Testis (tissue), 5 donors: ENCODE data around the gene GOLGA8B. TPM values are rescaled to one million over a fixed set of nuclear protein-coding genes. Genes with fewer than 3 reads are reported as not detected.
"Not testable (repeated sequence)": the region's sequence is repeated elsewhere in the genome, so short reads cannot be mapped to it uniquely, and the experiment has no call there.

Experiments used
- DNase-seq: peaks from one replicate; pipeline ENCODE4 v3.0.0-alpha.2; 2019
- H3K27ac ChIP-seq, 2 donors: fragments of 200-600 bp; sonication (generic); one replicate each; pipeline ENCODE4 v1.5.1; 2019
- H3K27me3 ChIP-seq: fragments of 200-600 bp; sonication (generic); one replicate; pipeline ENCODE4 v1.5.1; 2019
- H3K36me3 ChIP-seq: fragments of 200-600 bp; sonication (generic); one replicate; pipeline ENCODE4 v1.5.1; 2017; ENCODE audit warnings: low read depth; ENCODE audit errors: missing control alignments
- H3K4me1 ChIP-seq: fragments of 200-600 bp; sonication (generic); one replicate; pipeline ENCODE4 v1.5.1; 2019
- H3K4me3 ChIP-seq, 2 donors: fragments of 200-600 bp; sonication (generic); one replicate each; pipeline ENCODE4 v1.5.1; 2017 to 2019
- H3K9me3 ChIP-seq: fragments of 200-600 bp; sonication (generic); one replicate; pipeline ENCODE4 v1.5.1; 2017
- POLR2A ChIP-seq: fragments of 450-650 bp; IDR thresholded peaks from one replicate; pipeline ENCODE4 v1.6.1; 2017; ENCODE audit warnings: antibody characterized with exemption, mild to moderate bottlenecking, moderate library complexity
- WGBS, 2 donors: methylation state at CpG; one replicate each; pipeline ENCODE4 v1.1.5; 2018; 5-methylcytosine and 5-hydroxymethylcytosine counted together
- intact Hi-C: fragments of 100-400 bp; cut with DNase I; formaldehyde crosslinking; loops from one replicate; pipeline ENCODE4 v1.15.1; 2023; ENCODE audit warnings: low total_unique reads
- long read RNA-seq, 2 donors: transcript quantifications; one replicate each; lab custom pipeline, GENCODE V29; 2026
- polyA plus RNA-seq: library from polyadenylated mRNA; stranded (reverse); fragments of 350-450 nt; fragmentation: Illumina TruSeq; extraction: RNeasy Lipid Tissue Mini Kit (QIAGEN cat#74804); gene quantifications from one replicate; pipeline ENCODE4 v1.2.3, GENCODE V29; 2014; ENCODE audit warnings: low read depth, low replicate concordance; ENCODE audit not compliant: insufficient read depth
- total RNA-seq, 2 donors: library from RNA; depleted of rRNA; stranded (reverse); fragments of >200 nt; gene quantifications; one replicate each; pipeline ENCODE4 v1.2.3, GENCODE V29; 2016
- TF ChIP-seq, protein P1 (sequence below), 3 experiments: fragments of 450-650 bp in 2 of 3; fragments of 200-600 bp in 1 of 3; sonication (generic) in 1 of 3; IDR thresholded peaks; one replicate each; pipeline ENCODE4 v1.5.1; 2016 to 2019; ENCODE audit warnings: antibody characterized with exemption in 3 of 3, mild to moderate bottlenecking in 2 of 3, moderate library complexity in 1 of 3

The GOLGA8B gene, protein sequence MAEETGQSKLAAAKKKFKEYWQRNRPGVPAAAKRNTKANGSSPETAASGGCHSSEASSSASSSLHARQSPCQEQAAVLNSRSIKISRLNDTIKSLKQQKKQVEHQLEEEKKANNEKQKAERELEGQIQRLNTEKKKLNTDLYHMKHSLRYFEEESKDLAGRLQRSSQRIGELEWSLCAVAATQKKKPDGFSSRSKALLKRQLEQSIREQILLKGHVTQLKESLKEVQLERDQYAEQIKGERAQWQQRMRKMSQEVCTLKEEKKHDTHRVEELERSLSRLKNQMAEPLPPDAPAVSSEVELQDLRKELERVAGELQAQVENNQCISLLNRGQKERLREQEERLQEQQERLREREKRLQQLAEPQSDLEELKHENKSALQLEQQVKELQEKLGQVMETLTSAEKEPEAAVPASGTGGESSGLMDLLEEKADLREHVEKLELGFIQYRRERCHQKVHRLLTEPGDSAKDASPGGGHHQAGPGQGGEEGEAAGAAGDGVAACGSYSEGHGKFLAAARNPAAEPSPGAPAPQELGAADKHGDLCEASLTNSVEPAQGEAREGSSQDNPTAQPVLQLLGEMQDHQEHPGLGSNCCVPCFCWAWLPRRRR
- total RNA-seq: 100 to 1,000 TPM; 364 to 370 TPM
- polyA plus RNA-seq: 50.5 TPM
- long read RNA-seq, donor 1, full-length matches to known transcripts: 1 of 1 reads
- long read RNA-seq, donor 1, partial matches to known transcripts: 0 of 1 reads
- long read RNA-seq, donor 1, other reads (novel, unspliced or antisense): 0 of 1 reads
- long read RNA-seq, donor 2, partial matches to known transcripts: 0 of 1 reads
- long read RNA-seq, donor 2, other reads (novel, unspliced or antisense): 0 of 1 reads

DNA sequence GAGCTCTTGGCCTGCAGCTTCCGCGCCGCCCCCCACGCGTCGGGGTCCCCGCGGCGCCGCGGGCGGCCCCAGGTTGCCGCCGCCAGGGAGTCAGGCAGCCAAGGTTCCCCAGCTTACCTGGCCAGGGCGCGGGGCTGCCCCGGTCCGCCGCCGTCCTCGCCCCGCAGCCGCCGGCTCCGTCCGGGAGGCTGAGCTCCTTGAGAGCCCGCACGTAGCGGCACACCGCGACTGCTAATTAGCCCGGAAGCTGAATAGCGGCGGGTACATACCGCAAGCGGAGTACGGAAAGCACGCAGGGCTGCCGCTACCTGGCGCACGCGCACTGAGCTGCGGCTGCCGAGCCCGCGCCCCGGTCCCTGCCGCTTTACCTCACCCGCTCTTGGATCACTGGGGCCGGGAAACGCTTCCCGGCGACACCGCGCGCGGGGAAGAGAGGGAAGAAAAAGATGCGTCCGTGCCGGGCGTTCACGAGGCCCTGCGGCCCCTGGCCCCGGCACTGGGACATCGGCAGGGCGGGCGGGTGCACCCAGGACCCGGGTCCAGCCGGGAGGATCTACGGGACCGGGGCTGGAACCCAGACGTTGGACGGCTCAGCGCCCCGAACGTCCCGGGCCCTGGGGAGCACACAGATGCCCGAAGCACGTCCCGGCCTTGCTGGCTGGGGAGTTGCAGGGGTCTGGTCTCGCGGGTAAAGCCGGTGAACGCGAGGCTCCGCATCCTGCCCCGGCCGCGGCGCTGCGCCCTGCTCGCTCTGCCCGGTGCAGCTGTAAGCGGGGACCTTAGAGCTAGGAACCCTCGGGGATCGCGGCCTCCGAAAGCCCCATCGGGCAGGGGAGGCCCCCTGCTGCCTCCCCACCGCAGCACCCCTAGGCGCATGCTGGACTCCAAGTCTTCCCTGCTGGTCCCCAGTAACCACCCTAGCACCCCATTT, at the start of gene GOLGA8B:
Gene GOLGA8B, minus strand, starts transcription at position 253 of the 931 bp plus-strand sequence. CDS start 47,739 bp downstream, outside the sequence.
- intact Hi-C loops: no loop called here
- WGBS, 2 donors: 0 to 4% methylated on average over 4 to 85 of the region's 101 CpGs
- H3K27me3 ChIP-seq: no peaks in the 10 kb centered on the region

GRCh38 chr15:34633165-34633564, 49.7 kb upstream of the GOLGA8B start:
- H3K36me3 ChIP-seq, DNase-seq, H3K27me3 ChIP-seq, H3K4me1 ChIP-seq, H3K9me3 ChIP-seq, H3K4me3 ChIP-seq, intact Hi-C loops, H3K27ac ChIP-seq: not testable (repeated sequence)
- WGBS, 2 donors: 78 to 98% methylated on average over 3 of the region's 3 CpGs

More for the DNA sequence above, at the start of gene GOLGA8B:
- peak; percentile 87 for DNase-seq
- Histone ChIP-seq H3K4me3 (peak within 1 kb of the TSS; percentile 84 to 90), H3K4me1 (peaks cover 12% of the 10 kb centered on the region), H3K27ac (peak within 1 kb of the TSS; percentile 65 to 69), H3K36me3 (no peaks in the 10 kb centered on the region), H3K9me3 (no peaks in the 10 kb centered on the region)
- no peak for TF ChIP-seq POLR2A
- TF ChIP-seq, protein P1, sequence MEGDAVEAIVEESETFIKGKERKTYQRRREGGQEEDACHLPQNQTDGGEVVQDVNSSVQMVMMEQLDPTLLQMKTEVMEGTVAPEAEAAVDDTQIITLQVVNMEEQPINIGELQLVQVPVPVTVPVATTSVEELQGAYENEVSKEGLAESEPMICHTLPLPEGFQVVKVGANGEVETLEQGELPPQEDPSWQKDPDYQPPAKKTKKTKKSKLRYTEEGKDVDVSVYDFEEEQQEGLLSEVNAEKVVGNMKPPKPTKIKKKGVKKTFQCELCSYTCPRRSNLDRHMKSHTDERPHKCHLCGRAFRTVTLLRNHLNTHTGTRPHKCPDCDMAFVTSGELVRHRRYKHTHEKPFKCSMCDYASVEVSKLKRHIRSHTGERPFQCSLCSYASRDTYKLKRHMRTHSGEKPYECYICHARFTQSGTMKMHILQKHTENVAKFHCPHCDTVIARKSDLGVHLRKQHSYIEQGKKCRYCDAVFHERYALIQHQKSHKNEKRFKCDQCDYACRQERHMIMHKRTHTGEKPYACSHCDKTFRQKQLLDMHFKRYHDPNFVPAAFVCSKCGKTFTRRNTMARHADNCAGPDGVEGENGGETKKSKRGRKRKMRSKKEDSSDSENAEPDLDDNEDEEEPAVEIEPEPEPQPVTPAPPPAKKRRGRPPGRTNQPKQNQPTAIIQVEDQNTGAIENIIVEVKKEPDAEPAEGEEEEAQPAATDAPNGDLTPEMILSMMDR (IDR thresholded peaks at IDR 0.05): no peak

- Histone ChIP-seq H3K9me3 (no peaks in the 10 kb centered on the region), H3K36me3 (no peaks in the 10 kb centered on the region), H3K27me3 (no peaks in the 10 kb centered on the region), H3K4me1 (no peaks in the 10 kb centered on the region), H3K4me3 (no peak overlapping the region), H3K27ac (no peak overlapping the region)
- TF ChIP-seq, protein P1 (IDR thresholded peaks at IDR 0.05): no peak
- TF ChIP-seq POLR2A: no peak
- intact Hi-C loops: no loop called here
- 75 to 84% methylated on average over 2 of the region's 2 CpGs for WGBS, 2 donors
- DNase-seq: no peak
Observed at GRCh38 chr15:34628577-34629152, 45.2 kb upstream of the GOLGA8B start.

DNA sequence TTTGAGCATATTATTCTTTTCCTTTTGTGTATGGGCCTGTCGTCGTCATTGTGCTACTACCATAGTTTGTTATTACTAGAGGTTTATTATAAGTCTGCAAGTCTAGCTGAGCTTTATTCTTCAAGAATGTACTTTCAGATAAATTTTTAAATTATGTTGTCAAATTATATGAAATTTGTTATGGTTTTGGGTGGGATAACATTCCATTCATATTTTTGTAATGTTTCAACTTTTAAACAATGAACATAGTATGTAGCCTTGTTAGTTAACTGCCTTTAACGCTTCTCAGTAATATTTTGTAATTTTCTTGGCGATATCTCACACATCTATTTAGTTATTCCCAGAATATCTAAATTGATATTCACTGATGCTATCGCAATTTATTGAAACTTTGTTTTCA, 41.6 kb upstream of the GOLGA8B start:
- intact Hi-C loops: no loop called here
- WGBS, 2 donors: 69 to 80% methylated on average over 5 of the region's 5 CpGs
- DNase-seq: no peak

More for the DNA sequence above, 41.6 kb upstream of the GOLGA8B start:
- no peak overlapping the region for H3K4me3 ChIP-seq
- H3K27ac ChIP-seq: no peak overlapping the region
- no peak for TF ChIP-seq POLR2A
- TF ChIP-seq, protein P1 (IDR thresholded peaks at IDR 0.05): no peak
- no peaks in the 10 kb centered on the region for H3K27me3 ChIP-seq
- H3K4me1 ChIP-seq: no peaks in the 10 kb centered on the region
- H3K36me3 ChIP-seq: no peaks in the 10 kb centered on the region
- no peaks in the 10 kb centered on the region for H3K9me3 ChIP-seq
